Stimulated activated CD4-positive, alpha-beta T cell treated with anti-CD3 and anti-CD28 coated beads, TNF-alpha, amount 100 ng/mL, for 24 hours (primary cell): Measurements from ENCODE around the gene UPK3BL2.
"Not testable (repeated sequence)": the region's sequence is repeated elsewhere in the genome, so short reads cannot be mapped to it uniquely, and the experiment has no call there.

ENCODE experiments used
- DNase-seq, 3 experiments: peaks; one replicate each; pipeline ENCODE4 v3.0.0-alpha.2; 2020; ENCODE audit warnings: low read depth in 3 of 3

Gene UPK3BL2

DNA sequence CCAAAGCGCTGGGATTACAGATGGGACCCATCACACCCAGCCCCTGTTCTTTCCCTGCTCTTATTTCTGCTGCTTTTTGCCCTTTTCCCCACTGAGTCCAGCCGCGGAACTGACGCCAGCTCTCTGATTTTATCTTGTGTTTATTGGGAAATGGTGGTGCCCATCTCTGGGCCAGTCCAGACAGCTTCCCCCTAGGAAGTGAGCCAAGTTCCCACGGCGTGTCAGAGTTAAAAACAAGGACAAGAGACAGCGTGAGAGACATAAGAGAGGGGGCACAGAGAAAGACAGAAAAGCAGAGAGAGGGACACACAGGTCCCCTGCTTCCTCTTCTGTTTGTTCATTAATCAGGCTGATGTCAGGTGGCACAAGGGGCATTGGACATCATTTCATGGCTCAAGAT lies 11.9 kb downstream of the UPK3BL2 start:
- not testable (repeated sequence) for DNase-seq

DNA sequence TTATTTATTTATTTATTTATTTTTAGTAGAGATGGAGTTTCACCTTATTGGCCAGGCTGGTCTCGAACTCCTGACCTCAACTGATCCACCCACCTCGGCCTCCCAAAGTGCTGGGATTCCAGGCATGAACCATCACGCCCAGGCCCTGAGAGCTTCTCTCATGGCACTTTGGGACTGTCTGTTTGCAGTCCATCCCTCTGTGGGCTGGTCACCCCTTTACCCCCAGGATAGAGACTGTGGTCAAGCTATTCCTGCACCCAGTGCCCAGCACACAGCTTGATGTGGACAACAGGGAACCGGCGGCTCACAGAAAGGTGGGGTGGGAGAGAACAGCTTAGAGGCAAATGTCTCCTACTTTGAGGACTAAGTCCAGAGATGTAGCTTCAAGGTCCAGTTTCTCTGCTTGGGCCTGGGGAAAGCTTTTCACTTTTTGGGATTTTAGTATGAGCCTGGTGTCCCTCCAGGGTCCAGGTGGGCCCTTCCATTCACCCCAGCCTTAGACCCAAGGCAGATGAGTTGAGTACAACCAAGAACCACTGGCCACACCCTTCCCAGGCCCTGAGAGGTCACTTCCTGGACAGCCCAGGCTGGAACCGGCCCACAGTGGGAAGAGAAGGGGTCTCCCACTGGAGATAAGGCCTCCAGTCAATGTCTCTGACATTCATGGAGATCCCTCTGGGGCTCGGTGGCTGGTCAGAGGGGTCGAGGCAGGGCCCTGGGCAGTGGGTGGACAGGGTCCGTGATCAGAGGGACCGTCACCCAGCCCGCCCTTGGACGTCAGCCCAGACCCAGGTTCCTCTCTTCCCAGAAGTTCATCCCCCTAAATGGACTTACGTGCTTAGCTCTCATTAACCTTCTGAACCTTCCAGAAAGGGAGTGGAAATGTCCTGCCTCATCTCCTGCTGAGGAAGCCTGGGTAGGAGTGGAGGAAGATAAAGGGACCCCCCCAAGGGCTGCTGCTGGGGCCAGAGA lies 15.4 kb downstream of the UPK3BL2 start:
- not testable (repeated sequence) for DNase-seq

- DNase-seq = not testable (repeated sequence)
Measured at GRCh38 chr7:102527182-102527581, 16.3 kb downstream of the UPK3BL2 start.

DNA sequence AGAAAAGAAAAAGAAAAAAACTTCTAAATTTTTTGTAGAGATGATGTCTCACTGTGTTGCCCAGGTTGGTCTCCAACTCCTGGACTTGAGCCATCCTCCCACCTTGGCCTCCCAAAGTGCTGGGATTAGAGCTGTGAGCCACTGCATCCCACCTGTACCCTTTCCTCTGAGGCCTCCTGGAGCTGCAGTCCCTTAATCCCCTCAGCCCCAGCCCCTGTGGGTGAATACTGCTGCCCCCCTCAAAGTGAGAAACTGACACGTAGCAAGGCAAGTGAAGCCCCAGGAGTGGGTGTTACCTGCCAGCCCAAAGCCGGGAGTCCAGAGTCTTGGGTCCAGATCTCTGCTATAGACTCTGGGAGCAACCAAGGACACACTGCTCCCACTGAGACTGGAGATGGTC lies 18.7 kb downstream of the UPK3BL2 start:
- not testable (repeated sequence) for DNase-seq

- not testable (repeated sequence) for DNase-seq
Measured at GRCh38 chr7:102520797-102521196, 22.7 kb downstream of the UPK3BL2 start.

GRCh38 chr7:102517550-102518147 lies 25.8 kb downstream of the UPK3BL2 start, which contains the start of gene RASA4B:
RASA4B (minus strand) TSS chr7:102517777; CDS start chr7:102517710, 67 bp downstream.
- DNase-seq = not testable (repeated sequence)

GRCh38 chr7:102516951-102517350 lies 26.5 kb downstream of the UPK3BL2 start:
- not testable (repeated sequence) for DNase-seq

- DNase-seq = not testable (repeated sequence)
Measured at GRCh38 chr7:102515889-102516288, 27.6 kb downstream of the UPK3BL2 start.

- not testable (repeated sequence) for DNase-seq
Measured at GRCh38 chr7:102514881-102515721, 28.4 kb downstream of the UPK3BL2 start.

GRCh38 chr7:102512642-102513221 lies 30.8 kb downstream of the UPK3BL2 start:
- not testable (repeated sequence) for DNase-seq

DNA sequence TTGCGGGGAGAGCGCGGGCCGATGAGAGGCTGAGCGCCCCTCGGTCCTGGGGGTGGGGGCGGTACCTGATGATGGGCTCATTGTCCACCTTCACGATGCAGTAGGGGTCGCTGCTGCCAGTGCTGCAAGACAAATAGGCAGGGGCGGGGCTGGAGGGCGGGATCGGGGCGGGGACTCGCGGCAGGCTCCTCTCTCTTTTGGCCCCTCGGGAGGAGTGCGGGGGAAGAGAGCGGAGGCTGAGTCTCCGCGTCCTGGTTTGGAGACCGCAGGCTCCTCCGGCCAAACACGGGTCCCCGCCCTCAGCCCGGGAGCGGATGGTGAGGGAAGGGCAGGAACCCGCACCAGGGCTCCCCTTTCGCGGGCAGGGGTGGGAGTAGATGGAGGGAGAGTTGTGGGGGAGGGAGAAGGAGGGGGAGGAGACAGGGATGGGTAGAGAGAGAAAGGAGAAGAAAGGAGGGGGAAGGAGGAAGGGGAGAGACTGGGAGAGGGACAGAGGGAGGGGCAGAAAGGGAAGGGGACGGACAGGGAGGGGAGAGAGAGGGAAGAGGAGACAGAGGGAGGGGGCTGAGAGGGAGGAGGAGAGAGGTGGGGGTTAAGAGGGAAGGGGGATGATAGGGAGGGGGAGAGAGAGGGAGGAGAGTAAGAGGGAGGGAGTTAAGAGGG lies 31.5 kb downstream of the UPK3BL2 start:
- DNase-seq = not testable (repeated sequence)

DNA sequence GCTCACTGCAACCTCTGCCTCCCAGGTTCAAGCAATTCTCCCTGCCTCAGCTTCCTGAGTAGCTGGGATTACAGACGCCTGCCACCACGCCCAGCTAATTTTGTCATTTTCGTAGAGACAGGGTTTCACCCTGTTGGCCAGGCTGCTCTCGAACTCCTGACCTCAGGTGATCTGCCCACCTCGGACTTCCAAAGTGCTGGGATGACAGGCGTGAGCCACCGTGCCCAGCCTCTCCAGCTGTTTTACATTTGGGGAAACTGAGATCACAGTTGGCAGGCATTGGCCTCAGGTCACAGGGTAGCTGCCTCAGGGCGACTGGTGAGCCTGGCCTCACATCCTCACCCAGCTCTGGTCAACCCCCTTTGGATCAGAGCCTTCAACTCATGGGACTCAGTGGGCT lies 32.9 kb downstream of the UPK3BL2 start:
- DNase-seq = not testable (repeated sequence)

- DNase-seq = not testable (repeated sequence)
Measured at GRCh38 chr7:102507410-102508088, 35.9 kb downstream of the UPK3BL2 start.

- not testable (repeated sequence) for DNase-seq
Measured at GRCh38 chr7:102505298-102506185, 38.0 kb downstream of the UPK3BL2 start.

DNA sequence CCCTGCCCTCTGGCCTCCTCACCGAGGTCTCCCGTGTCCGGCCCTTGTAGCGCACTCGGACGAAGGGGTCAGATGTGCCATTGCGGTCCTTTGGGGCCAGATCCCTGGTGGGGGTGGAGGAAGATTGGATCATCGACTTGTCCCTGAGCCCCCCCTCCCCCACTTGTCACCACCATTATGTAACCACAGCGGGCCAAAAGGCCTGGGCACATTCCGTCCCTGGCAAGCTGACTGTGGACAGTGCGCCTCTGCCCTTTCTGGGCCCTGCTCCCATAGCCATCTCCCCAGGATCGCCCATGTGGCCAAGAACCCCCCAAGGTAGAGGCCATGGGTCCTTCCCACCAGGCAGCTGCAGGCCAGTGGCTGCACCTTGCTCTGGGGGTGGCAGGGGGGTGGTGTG lies 40.4 kb downstream of the UPK3BL2 start:
- not testable (repeated sequence) for DNase-seq

DNA sequence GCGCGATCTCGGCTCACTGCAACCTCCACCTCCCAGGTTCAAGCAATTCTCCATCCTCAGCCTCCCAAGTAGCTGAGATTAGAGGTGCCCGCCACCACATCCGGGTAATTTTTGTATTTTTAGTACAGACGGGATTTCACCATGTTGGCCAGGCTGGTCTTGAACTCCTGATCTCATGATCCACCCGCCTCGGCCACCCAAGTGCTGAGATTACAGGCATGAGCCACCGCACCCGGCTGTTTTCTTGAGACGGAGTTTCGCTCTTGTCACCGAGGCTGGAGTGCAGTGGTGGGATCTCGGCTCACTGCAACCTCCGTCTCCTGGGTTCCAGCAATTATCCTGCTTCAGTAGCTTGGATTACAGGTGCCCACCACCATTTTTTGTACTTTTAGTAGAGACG lies 45.2 kb downstream of the UPK3BL2 start:
- DNase-seq = not testable (repeated sequence)

DNA sequence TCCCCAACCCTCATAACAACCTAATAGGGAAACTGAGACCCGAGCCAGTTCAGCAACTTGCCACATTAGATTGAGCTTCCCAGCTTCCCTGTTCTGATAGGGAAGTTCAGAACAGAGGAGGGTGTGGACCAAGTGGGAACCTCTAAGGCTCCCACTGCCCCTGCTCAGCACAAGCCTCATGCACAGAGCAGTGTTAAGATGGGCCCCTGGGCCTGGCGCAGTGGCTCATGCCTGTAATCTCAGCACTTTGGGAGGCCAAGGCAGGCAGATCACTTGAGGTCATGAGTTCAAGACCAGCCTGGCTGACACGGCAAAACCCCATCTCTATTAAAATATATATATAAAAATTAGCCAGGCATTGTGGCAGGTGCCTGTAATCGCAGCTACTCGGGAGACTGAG lies 46.2 kb downstream of the UPK3BL2 start:
- DNase-seq = not testable (repeated sequence)

GRCh38 chr7:102496861-102497260 lies 46.6 kb downstream of the UPK3BL2 start:
- not testable (repeated sequence) for DNase-seq
